ENCODE measurements around the gene CRB1. TPM values are rescaled to one million over a fixed set of nuclear protein-coding genes. Genes with fewer than 3 reads are reported as not detected.

Gene CRB1
- total RNA-seq, 1 donor from 2014 or later: not detected

- TF ChIP-seq, protein P1, sequence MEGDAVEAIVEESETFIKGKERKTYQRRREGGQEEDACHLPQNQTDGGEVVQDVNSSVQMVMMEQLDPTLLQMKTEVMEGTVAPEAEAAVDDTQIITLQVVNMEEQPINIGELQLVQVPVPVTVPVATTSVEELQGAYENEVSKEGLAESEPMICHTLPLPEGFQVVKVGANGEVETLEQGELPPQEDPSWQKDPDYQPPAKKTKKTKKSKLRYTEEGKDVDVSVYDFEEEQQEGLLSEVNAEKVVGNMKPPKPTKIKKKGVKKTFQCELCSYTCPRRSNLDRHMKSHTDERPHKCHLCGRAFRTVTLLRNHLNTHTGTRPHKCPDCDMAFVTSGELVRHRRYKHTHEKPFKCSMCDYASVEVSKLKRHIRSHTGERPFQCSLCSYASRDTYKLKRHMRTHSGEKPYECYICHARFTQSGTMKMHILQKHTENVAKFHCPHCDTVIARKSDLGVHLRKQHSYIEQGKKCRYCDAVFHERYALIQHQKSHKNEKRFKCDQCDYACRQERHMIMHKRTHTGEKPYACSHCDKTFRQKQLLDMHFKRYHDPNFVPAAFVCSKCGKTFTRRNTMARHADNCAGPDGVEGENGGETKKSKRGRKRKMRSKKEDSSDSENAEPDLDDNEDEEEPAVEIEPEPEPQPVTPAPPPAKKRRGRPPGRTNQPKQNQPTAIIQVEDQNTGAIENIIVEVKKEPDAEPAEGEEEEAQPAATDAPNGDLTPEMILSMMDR (IDR thresholded peaks at IDR 0.05): no peak
- Histone ChIP-seq H3K36me3 (no peaks in the 10 kb centered on the region), H3K4me3 (no peak overlapping the region), H3K27me3 (no peaks in the 10 kb centered on the region), H3K27ac (no peak overlapping the region), H3K4me1 (peaks cover 0 to 2% of the 10 kb centered on the region in 2 donors), H3K9me3 (no peaks in the 10 kb centered on the region)
- no peak for DNase-seq (ENCODE audit: low spot score in 2 of 2)
- intact Hi-C loops (cut with DNase I): no loop called here
Measured at GRCh38 chr1:197465528-197466327, 197.7 kb downstream of the CRB1 start.

DNA sequence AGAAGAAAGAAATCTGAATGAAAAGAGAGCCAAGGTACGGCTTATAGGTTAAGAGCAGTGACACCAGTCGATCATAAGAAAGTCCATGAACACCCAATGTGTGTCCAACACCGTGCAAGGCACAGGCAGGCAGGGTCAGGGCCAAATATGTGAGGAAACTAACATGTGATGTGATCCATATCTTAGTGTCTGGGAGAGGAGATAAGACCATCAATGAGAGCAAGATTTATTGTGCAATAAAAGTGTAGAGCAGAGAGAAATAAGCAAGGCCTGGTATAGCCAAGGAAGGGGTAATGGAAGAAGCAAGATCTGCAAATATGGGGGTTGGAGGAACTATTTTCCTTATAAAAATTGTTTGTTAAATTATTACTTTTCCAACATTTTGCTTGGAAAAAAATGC lies 198.8 kb downstream of the CRB1 start:
- Histone ChIP-seq H3K9me3 (no peaks in the 10 kb centered on the region), H3K36me3 (no peaks in the 10 kb centered on the region), H3K27me3 (no peaks in the 10 kb centered on the region), H3K4me3 (no peak overlapping the region), H3K4me1 (peaks cover 0 to 2% of the 10 kb centered on the region in 2 donors), H3K27ac (no peak overlapping the region)
- intact Hi-C loops (cut with DNase I): no loop called here
- TF ChIP-seq, protein P1 (IDR thresholded peaks at IDR 0.05): no peak
- DNase-seq (ENCODE audit: low spot score in 2 of 2): no peak

DNA sequence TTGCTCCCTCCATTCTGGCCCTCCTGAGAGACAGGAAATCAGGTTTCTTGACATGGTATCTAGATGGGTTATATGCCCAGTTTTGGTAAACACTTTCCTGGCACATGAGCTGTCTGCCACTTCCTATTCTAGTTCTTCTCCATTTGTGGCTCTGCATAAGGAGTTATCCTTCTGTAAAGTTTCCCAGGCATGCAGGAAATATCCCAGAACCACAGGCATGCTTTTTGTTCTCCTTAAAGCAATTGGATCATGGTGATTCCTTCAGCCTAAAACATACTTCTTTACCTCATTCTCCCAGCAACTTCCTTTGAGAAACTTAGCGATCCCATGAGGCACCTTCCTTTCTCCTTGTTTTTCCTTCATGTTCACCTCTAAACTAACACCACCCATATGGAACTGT lies 199.8 kb downstream of the CRB1 start:
- H3K27me3 ChIP-seq: no peaks in the 10 kb centered on the region
- peaks cover 0 to 2% of the 10 kb centered on the region in 2 donors for H3K4me1 ChIP-seq
- no peaks in the 10 kb centered on the region for H3K36me3 ChIP-seq
- TF ChIP-seq, protein P1 (IDR thresholded peaks at IDR 0.05): no peak
- no peak overlapping the region for H3K27ac ChIP-seq
- H3K9me3 ChIP-seq: no peaks in the 10 kb centered on the region
- DNase-seq (ENCODE audit: low spot score in 2 of 2): no peak
- intact Hi-C loops (cut with DNase I): no loop called here
- no peak overlapping the region for H3K4me3 ChIP-seq

DNA sequence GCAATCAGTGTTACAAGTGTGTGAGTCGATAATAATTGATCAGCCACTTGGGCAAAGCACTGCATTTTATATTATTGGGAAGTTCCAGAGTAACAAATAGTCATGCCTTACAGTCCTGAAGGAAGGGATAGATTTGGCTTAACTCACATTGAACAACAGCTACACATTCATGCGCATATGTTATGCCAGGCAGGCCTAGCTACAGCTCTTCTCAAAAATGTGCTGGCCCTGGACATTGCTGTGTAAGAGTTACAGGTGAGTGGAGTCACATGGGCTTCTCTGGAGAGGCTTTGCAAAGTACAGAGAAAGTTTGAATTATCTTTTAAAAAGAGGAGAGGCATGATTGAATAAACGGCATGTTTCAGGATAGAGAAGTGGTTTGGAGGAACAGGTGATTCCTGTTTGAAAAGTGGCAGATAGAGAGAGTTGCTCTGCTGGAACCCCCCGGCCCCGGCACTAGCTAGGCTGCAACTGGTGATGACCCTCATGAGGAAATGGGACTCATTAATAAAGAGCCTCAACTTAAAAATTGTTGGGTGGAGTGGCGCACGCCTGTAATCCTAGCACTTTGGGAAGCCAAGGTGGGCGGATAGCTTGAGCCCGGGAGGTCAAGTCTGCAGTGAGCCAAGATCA lies 200.6 kb downstream of the CRB1 start:
- TF ChIP-seq, protein P1 (IDR thresholded peaks at IDR 0.05): no peak
- Histone ChIP-seq H3K4me3 (no peak overlapping the region), H3K27me3 (no peaks in the 10 kb centered on the region), H3K27ac (no peak overlapping the region), H3K36me3 (no peaks in the 10 kb centered on the region), H3K4me1 (peaks cover 0 to 2% of the 10 kb centered on the region in 2 donors), H3K9me3 (no peaks in the 10 kb centered on the region)
- no peak for DNase-seq (ENCODE audit: low spot score in 2 of 2)
- intact Hi-C loops (cut with DNase I): no loop called here

DNA sequence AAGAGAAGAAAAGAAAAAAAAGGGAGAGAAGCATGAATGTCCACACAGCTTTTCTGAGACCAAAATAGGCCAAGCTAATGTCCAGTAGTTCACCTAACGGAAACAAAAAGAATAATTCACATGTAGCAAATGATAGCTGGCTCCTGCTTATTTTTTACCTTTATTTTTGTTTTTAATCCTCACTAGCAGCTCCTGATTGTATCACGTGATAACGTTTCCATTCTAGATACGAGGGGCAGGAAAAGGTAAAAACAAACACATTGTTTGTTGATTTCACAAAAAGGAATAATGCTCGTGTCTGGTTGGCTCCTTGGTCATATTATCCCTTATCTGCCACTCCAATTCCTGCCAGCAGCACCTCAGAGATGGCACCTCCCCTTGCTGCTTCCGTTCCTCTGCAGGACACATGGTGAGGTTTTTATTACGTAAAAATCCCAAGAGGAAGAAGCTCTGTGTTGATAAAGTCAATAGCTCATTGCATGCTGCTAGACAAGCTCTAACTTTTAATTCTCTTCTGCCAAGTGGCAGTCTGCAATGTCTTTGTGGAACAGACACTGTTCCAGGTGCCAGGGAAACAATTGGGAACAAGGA lies 201.7 kb downstream of the CRB1 start:
- no peaks in the 10 kb centered on the region for H3K4me1 ChIP-seq
- H3K27ac ChIP-seq: no peak overlapping the region
- no peaks in the 10 kb centered on the region for H3K27me3 ChIP-seq
- H3K36me3 ChIP-seq: no peaks in the 10 kb centered on the region
- H3K4me3 ChIP-seq: no peak overlapping the region
- DNase-seq (ENCODE audit: low spot score in 2 of 2): no peak
- intact Hi-C loops (cut with DNase I): no loop called here
- TF ChIP-seq, protein P1 (IDR thresholded peaks at IDR 0.05): no peak
- no peaks in the 10 kb centered on the region for H3K9me3 ChIP-seq
